Panc1 (cell line): ENCODE data around the gene NFIB.

Experiments
- CTCF ChIP-seq: fragments of 450-650 bp; IDR thresholded peaks from 2 replicates; pipeline ENCODE4 v1.5.1; 2017; ENCODE audit warnings: mild to moderate bottlenecking
- POLR2AphosphoS5 ChIP-seq: IDR thresholded peaks from 2 replicates; pipeline ENCODE4 v1.6.1; 2012; ENCODE audit warnings: mild to moderate bottlenecking, low read depth, low read length, moderate library complexity
- TF ChIP-seq, protein P1 (sequence below), 2 experiments: IDR thresholded peaks; 2 replicates each; pipeline ENCODE4 v1.6.1; 2011 to 2012; ENCODE audit warnings: low read depth in 2 of 2, control low read depth in 1 of 2, low read length in 1 of 2, mild to moderate bottlenecking in 1 of 2, moderate library complexity in 1 of 2; ENCODE audit not compliant: insufficient read depth in 1 of 2

DNA sequence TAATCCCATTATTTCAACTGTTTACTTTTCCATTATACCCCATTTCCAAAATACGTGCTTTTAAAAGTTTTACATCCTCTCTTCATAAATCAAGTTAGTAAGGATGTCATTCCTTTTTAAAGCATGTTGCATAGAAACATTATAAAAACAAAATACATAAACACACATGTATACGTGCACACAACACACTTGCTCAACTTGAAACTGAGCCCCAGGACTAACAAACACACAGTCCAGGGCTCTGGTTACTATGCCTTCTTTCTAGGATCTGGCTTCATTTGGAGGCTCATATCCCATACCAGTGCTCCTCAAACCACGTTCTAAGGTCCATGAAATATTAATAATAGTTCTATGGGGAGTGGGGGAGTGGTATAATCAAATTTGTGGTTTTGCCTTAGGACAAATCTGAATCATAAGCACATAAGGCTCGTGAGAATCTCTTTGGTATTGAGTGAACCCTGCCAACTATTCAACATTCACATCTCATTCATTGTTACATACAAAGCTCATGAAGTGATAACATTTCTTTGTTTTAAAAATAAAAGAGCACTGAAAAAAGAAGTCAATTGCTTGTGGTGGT lies 55.2 kb downstream of the NFIB start:
- TF ChIP-seq CTCF: no peak
- TF ChIP-seq POLR2AphosphoS5: no peak
- TF ChIP-seq, protein P1, sequence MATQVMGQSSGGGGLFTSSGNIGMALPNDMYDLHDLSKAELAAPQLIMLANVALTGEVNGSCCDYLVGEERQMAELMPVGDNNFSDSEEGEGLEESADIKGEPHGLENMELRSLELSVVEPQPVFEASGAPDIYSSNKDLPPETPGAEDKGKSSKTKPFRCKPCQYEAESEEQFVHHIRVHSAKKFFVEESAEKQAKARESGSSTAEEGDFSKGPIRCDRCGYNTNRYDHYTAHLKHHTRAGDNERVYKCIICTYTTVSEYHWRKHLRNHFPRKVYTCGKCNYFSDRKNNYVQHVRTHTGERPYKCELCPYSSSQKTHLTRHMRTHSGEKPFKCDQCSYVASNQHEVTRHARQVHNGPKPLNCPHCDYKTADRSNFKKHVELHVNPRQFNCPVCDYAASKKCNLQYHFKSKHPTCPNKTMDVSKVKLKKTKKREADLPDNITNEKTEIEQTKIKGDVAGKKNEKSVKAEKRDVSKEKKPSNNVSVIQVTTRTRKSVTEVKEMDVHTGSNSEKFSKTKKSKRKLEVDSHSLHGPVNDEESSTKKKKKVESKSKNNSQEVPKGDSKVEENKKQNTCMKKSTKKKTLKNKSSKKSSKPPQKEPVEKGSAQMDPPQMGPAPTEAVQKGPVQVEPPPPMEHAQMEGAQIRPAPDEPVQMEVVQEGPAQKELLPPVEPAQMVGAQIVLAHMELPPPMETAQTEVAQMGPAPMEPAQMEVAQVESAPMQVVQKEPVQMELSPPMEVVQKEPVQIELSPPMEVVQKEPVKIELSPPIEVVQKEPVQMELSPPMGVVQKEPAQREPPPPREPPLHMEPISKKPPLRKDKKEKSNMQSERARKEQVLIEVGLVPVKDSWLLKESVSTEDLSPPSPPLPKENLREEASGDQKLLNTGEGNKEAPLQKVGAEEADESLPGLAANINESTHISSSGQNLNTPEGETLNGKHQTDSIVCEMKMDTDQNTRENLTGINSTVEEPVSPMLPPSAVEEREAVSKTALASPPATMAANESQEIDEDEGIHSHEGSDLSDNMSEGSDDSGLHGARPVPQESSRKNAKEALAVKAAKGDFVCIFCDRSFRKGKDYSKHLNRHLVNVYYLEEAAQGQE (IDR thresholded peaks at IDR 0.05; ENCODE audit: insufficient read depth in 1 of 2, low read depth in 2 of 2, low read length in 1 of 2): no peak
